ENCODE measurements around the gene PLXNB3.

The PLXNB3 gene

GRCh38 chrX:153762626-153763173, 1.3 kb upstream of the PLXNB3 start:
- CTCF ChIA-PET: interaction anchor here (0.5 to 6.5 kb wide), 12 partner anchors 9 to 1375 kb away, joined by 3 to 63 read pairs (median 4); no protein-coding TSS in a partner anchor
- H3K36me3 ChIP-seq (ENCODE audit: control insufficient read depth in 2 of 2, insufficient read depth in 1 of 2, low read length in 2 of 2): no peaks in the 10 kb centered on the region
- H3K27ac ChIP-seq (ENCODE audit: extremely low read depth, low read depth, low read length): no peak overlapping the region
- POLR2A ChIA-PET: interaction anchor here (1.1 kb wide), 1 partner anchor 166 kb away, joined by 3 read pairs; no protein-coding TSS in a partner anchor
- H3K4me3 ChIP-seq (ENCODE audit: low read depth, low read length): no peak overlapping the region
- no peak for TF ChIP-seq GLI2 (tag by site-specific recombination; IDR thresholded peaks at IDR 0.05; ENCODE audit: borderline replicate concordance, low read depth)
- TF ChIP-seq ZNF548 (tag by site-specific recombination; IDR thresholded peaks at IDR 0.05): no peak
- no peak for TF ChIP-seq ZNF488 (tag by site-specific recombination; IDR thresholded peaks at IDR 0.05)
- no peak for TF ChIP-seq ZNF121 (tag by site-specific recombination; IDR thresholded peaks at IDR 0.05)
- no peak for TF ChIP-seq KLF10 (tag by site-specific recombination; IDR thresholded peaks at IDR 0.05)
- 0 out of 2 replicates have a peak, but pooled peaks cover 3% of the 10 kb centered on the region for H3K4me1 ChIP-seq (ENCODE audit: control insufficient read depth, insufficient read depth, low read length)
- peaks cover under 1% of the 10 kb centered on the region; the same call in 1 of the 2 replicates for H3K9me3 ChIP-seq (ENCODE audit: control insufficient read depth, insufficient read depth, low read depth, low read length)

GRCh38 chrX:153763298-153763932, 634 bp upstream of the PLXNB3 start:
- H3K4me1 ChIP-seq (ENCODE audit: control insufficient read depth, insufficient read depth, low read length): 0 out of 2 replicates have a peak, but pooled peaks cover 3% of the 10 kb centered on the region
- no peak overlapping the region for H3K4me3 ChIP-seq (ENCODE audit: low read depth, low read length)
- ChIA-PET POLR2A (interaction anchor here (1.1 kb wide), 2 partner anchors 165 to 182 kb away, joined by 3 read pairs; partner anchors contain the start of gene RENBP), CTCF (interaction anchor here (0.5 to 6.5 kb wide), 18 partner anchors 9 to 1374 kb away, joined by 3 to 63 read pairs (median 4); no protein-coding TSS in a partner anchor)
- H3K36me3 ChIP-seq (ENCODE audit: control insufficient read depth in 2 of 2, insufficient read depth in 1 of 2, low read length in 2 of 2): no peaks in the 10 kb centered on the region
- no peaks in the 10 kb centered on the region for H3K9me3 ChIP-seq (ENCODE audit: control insufficient read depth, insufficient read depth, low read depth, low read length)
- no peak for TF ChIP-seq ZNF561 (tag by site-specific recombination; IDR thresholded peaks at IDR 0.05; ENCODE audit: borderline replicate concordance)
- no peak for TF ChIP-seq ZNF654 (tag by site-specific recombination; IDR thresholded peaks at IDR 0.05; ENCODE audit: low read depth)
- TF ChIP-seq SP2 (tag by site-specific recombination; IDR thresholded peaks at IDR 0.05): no peak
- no peak for TF ChIP-seq GLI2 (tag by site-specific recombination; IDR thresholded peaks at IDR 0.05; ENCODE audit: borderline replicate concordance, low read depth)
- no peak for TF ChIP-seq PRDM2 (tag by site-specific recombination; IDR thresholded peaks at IDR 0.05; ENCODE audit: borderline replicate concordance)
- TF ChIP-seq TCF7L2 (IDR thresholded peaks at IDR 0.05; ENCODE audit: borderline replicate concordance, low read depth, low read length): no peak
- TF ChIP-seq ZFP69B (tag by site-specific recombination; IDR thresholded peaks at IDR 0.05): no peak
- TF ChIP-seq ZNF449 (tag by site-specific recombination; IDR thresholded peaks at IDR 0.05): no peak
- no peak for TF ChIP-seq SETDB1 (IDR thresholded peaks at IDR 0.05; ENCODE audit: insufficient read length, low read length)
- no peak for TF ChIP-seq ZNF473 (tag by site-specific recombination; IDR thresholded peaks at IDR 0.05)
- no peak for TF ChIP-seq ZNF629 (tag by site-specific recombination; IDR thresholded peaks at IDR 0.05)
- no peak for TF ChIP-seq ZFHX2 (tag by site-specific recombination; conservative IDR thresholded peaks at IDR 0.05)
- TF ChIP-seq ZNF626 (tag by site-specific recombination; IDR thresholded peaks at IDR 0.05): no peak
- no peak for TF ChIP-seq ZNF366 (tag by site-specific recombination; conservative IDR thresholded peaks at IDR 0.05)
- no peak for TF ChIP-seq ZNF169 (tag by site-specific recombination; IDR thresholded peaks at IDR 0.05)
- no peak for TF ChIP-seq ZBTB8A (tag by site-specific recombination; IDR thresholded peaks at IDR 0.05)
- no peak for TF ChIP-seq ZNF76 (tag by site-specific recombination; IDR thresholded peaks at IDR 0.05; ENCODE audit: borderline replicate concordance, low read depth)
- H3K27ac ChIP-seq (ENCODE audit: extremely low read depth, low read depth, low read length): no peak overlapping the region
